Smooth muscle cell of trachea (primary cell): ENCODE data around the gene METTL9. TPM values are rescaled to one million over a fixed set of nuclear protein-coding genes. Genes with fewer than 3 reads are reported as not detected.

ENCODE experiments used
- total RNA-seq: library from RNA; depleted of rRNA; stranded (reverse); fragments of >200 nt; gene quantifications from 2 replicates; pipeline ENCODE4 v1.2.1, GENCODE V29; 2014

Gene METTL9
- 186 and 207 TPM in 2 replicates for total RNA-seq

DNA sequence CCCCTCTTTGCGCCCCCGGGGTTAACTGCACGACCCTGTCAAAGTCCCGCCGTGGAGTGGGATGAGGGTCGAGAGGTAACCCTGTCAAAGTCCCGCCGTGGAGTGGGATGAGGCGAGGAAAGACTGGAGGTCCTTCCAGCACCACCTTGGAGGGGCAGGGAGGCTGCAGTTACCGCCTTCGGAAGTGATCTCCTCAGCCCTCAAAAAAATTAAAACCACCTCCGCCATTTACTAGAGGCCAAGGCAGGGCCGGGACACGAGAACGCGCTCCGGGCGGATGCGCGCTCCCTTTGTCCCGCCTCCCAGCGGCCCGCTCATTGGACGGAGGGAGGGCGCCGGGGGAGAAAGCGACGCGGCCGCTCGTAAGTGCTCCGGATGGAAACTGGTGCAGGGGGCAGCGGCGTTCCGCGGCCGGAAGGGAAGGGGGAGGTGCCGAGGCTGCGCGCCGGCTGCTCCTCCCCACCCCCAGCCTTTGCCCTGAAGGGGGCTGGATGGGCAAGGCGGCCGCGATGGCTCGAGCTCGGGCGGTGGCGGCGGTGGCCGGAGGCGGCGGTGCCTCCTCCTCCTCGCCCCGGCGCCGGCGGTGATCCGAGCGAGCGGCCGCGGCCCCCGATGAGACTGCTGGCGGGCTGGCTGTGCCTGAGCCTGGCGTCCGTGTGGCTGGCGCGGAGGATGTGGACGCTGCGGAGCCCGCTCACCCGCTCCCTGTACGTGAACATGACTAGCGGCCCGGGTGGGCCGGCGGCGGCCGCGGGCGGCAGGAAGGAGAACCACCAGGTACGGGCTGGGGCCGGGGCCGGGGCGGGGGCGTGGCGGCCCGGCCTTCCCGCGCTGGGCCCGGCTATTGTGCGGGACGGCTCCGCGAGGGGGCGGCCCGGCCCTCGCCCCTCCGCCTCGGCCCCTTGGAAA is at the start of gene METTL9:
Gene METTL9, plus strand, starts transcription at position 456 of the 909 bp plus-strand sequence. Its CDS starts 157 bp downstream, at position 613.

DNA sequence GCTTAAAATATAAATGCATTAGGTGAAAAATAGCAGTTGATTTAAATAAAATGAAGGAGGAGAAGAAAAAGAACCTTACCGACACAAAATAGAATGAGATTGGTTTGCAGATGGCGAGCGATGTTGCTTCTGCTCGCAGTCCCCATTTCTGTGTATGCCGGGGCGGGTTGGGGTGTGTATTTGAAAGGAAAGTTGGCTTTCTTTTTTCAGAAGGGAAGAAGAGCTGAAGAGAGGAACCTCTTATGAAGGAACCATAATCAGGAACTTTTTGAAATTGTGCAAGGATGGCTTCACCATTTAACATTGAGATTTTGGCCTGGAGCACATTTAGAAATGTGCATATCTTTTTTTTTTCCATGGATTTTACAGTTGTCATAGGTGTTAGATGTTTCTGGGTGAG is 53.1 kb downstream of the METTL9 start, which contains the start of gene IGSF6:
Gene IGSF6, minus strand, starts transcription at position 156 of the 400 bp plus-strand sequence. Its CDS starts 10 bp downstream, at position 146.

DNA sequence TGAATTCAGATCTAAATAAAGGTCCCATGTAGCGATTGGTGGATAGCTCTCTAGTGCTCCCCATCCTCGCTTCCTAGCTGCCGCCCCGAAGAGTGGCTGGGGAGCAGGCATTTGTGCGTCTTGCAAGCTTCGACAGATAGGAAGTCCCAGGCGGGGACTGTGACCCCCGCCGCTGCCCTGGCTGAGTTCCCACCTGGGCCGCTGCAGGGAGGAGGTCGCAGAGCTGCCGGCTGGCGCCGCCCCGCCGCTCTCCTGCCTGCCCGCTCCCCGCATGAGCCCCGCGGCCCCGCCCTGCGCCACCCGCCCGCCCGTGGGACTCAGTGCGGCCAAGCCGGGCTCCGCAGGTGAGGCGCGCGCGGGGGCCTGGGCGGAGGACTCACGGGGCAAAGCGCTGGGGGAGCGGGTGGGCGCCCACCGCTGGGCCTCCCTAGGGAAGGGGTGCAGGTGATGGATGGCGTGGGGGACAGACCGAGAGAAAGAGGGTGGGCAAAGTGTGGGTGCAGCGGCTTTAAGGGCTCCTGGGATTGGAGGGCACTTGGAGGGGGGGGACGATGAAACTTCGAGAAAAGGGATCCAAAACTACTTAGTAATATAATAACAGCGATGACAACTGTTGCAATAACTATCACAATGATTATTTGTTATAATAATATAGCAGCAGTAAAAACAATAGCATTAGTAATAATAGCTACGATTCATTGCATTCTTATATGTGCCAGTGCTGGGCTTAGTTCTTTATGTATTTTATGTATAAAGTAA is 64.7 kb downstream of the METTL9 start, which contains the start of gene OTOA:
Gene OTOA, plus strand, starts transcription at position 80 of the 759 bp plus-strand sequence. CDS start 14,547 bp downstream, outside the sequence.

Other genes with a start within 250 kb of the METTL9 start
- not detected in 2 replicates for gene IGSF6, start 53.0 kb downstream of the METTL9 start, total RNA-seq
- 0.15 and 0.17 TPM in 2 replicates for gene OTOA, start 64.4 kb downstream of the METTL9 start, total RNA-seq